Stimulated activated CD4-positive, alpha-beta T cell treated with anti-CD3 and anti-CD28 coated beads, Interleukin-4, amount 100 ng/mL, for 1 hour (primary cell): ENCODE data around the gene HILPDA.
"Not testable (repeated sequence)": the region's sequence is repeated elsewhere in the genome, so short reads cannot be mapped to it uniquely, and the experiment has no call there.

Source experiments
- DNase-seq: peaks from one replicate; pipeline ENCODE4 v3.0.0-alpha.2; 2020

The HILPDA gene

DNA sequence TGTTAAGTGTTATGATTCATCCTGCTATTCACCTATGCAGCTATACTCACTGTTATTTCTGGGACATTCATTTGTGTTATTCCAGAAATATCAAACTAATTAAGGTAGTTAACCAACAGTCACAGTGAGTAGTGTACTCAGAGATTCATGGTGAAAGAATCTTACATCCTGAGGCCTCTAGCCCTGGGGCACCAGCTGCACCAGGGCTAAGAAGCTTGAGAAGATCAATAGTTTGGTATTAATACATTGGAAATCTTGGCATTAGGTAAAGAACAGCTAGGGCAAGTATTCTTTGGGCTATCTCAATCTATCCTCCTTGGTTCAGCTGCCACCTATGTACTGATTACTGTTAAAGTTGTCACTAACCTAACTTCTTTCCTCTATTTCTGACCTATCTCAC lies 11.2 kb downstream of the HILPDA start:
- DNase-seq: not testable (repeated sequence)

DNA sequence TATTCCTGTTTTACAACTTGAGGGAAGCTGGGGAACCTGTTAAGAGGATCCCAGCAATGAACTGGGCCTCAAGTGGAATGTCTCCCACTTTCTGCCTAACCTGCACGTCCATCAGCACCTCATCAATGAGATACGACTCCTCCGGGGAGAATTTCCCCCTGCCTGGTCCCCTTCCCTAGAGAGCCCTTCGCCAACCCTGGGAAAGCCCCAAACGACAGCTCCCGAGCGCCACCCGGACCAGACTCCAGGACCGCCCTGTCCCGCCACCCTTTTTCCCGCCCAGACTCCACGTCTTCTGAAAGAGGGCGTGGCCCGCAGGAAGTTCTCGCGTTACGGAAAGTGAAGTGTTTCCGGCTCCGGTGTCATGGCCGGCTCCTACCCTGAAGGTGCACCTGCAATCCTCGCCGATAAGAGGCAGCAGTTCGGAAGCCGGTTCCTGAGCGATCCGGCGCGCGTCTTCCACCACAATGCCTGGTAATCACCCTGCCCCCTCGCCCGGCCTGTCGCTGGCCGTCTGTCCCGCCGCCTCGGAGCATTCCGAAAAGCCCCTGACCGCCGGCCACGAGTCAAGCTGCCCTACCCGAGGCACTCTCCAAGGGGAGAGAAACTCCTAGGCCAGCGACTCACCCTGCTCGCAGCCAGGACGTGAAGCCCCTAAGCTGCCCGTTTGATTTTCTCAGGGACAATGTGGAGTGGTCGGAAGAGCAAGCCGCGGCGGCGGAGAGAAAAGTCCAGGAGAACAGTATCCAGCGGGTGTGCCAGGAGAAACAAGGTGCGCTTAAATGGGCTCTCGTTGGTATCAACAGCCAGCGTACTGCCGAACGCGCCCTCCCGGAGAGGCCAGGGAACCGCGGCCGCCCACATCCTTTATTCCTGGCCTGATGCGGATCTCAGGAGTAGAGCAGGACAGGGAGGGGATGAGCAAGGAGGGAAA lies 21.0 kb downstream of the HILPDA start, which contains the start of gene METTL2B:
Gene METTL2B, plus strand, starts transcription at position 347 of the 934 bp plus-strand sequence. Its CDS starts 18 bp downstream, at position 365.
- DNase-seq: peak; percentile 86

DNA sequence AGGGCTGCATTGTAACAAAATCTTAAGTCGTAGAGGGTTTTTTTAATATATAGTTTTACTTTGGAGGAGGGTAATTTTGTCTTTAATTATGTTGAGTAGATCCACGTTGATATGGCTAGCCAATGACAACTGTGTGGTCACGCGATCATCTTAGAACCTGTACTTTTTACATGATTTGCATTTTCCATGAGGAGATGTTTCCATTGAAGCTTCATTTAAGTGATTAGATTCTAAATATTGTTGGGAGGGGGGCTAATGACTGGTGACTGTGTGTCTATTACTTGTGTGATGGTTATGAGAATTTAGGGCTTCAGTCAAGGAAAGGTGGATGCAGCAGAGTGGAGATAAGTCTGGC lies 21.6 kb downstream of the HILPDA start:
- not testable (repeated sequence) for DNase-seq

DNA sequence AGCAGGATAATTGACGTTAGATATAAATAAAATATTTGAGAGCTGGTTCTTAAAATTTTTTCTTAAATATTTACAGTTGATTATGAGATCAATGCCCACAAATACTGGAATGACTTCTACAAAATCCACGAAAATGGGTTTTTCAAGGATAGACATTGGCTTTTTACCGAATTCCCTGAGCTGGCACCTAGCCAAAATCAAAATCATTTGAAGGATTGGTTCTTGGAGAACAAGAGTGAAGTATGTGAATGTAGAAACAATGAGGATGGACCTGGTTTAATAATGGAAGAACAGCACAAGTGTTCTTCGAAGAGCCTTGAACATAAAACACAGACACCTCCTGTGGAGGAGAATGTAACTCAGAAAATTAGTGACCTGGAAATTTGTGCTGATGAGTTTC lies 23.4 kb downstream of the HILPDA start:
- DNase-seq: not testable (repeated sequence)

DNA sequence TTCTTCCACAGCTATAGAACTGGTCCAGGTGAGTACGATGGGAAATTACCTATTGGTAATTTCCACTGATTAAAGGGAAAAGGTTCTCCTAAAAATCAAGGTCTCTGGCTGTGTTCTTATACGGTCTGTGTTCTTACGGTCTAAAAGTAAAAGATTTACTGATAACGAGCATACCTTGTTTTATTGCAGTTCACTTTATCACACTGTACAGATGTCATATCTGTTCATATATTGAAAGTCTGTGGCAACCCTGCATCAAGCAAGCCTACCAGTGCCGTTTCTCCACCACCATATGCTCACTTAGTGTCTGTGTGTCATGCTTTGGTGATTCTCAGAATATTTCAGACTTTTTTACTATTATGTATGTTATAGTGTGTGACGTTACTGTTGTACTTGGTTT lies 32.5 kb downstream of the HILPDA start:
- DNase-seq: not testable (repeated sequence)

DNA sequence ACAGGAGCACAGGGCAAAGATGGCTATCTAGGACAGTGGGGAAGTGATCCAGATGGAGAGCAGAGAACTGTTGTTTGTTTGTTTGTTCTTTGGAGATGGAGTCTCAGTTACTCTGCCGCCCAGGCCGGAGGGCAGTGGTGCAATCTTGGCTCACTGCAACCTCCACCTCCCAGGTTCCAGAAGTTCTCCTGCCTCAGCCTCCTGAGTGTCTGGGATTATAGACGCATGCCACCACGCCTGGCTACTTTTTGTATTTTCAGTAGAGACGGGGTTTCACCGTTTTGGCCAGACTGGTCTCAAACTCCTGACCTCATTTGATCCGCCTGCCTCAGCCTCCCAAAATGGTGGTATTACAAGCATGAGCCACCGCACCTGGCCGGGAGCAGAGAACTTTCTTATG lies 41.7 kb downstream of the HILPDA start:
- no peak for DNase-seq

DNA sequence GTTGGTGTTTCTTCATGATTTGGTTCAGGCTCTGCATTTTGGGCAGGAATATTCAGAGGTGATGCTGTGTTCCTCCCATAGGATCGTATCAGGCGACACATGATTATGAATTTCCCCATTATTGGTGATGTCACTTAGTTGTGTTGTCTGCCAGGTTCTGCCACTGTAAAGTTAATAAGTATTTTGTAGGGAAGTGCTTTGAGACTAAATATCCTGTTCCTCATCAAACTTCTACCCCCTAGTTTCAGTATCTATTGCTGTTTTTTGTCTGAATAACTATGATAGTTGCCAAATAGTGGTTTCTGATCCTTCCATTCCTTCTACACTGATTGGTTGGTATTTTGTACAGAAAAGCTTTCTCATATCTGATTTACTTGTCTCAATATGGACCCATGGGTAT lies 49.7 kb downstream of the HILPDA start:
- not testable (repeated sequence) for DNase-seq

DNA sequence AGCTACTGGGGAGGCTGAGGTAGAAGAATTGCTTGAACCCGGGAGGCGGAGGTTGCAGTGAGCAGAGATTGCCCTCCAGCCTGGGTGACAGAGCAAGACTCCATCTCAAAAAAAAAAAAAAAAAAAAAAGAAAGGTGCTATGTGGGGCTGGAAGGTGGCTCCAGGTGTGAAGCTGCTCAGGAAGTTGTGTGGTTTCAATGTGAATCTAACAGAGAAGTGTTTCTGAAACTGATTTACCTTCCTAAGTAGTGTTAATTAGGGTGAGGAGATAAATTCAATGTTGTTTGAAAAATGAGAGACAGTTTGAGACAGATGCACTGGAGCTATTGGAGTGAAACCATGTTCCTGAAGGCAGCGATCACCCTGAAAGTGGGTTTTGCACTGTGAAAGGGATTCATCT lies 51.1 kb downstream of the HILPDA start:
- DNase-seq: not testable (repeated sequence)

DNA sequence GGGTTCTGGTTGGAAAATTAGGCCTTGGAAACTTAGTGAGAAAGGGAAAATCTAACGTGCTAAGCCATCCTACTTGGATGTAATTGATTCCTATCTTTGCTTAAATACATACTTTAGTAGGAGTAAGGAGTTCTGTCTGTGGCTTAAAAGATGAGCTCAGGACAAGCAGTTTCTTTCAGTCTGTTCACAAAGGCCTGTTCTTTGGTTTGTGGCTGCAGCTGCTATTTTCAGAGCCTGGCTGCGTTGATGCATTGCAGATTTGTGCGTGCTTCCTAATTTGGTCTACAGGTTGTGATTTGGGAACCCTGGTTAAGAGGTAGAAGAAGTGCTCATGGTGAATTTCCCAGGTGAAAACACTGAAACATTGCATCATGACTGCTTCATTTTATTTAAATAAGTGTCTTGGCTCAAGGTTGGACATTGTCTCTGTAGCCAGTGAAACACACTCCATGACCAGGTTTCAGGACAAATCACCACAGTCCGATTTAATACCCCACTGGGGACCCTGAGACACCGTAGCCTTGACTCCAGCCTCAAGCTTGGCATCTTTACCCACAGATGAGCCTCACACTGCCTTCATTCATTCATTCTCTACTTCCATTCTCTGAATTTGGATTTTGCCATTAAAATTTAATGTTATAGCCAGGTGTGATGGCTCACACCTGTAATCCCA lies 51.8 kb downstream of the HILPDA start:
- not testable (repeated sequence) for DNase-seq
